ENCODE measurements around the gene CCDC138. TPM values are rescaled to one million over a fixed set of nuclear protein-coding genes. Genes with fewer than 3 reads are reported as not detected.

The CCDC138 gene
- total RNA-seq, 2 experiments from 2014 or later = 9.1 to 9.5 TPM

DNA sequence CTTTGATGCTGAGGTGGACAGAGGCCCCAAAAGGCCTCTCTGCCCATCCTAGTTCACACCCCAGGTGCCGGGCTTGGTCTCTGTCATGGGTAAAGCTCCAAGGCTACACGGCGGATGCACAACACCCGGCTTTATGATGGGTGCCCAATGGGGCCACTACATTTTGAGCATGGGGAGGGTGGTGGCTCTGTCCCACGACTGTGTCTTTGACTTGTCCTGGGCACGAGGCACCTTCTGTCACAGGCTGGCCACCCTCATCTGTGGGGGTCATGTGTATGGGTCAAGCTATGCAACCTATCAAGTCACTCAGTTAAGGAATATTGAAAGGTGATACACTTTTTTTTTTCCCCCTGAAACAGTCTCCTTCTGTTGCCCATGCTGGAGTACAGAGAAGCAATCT is 138.7 kb downstream of the CCDC138 start:
- peaks cover 4% of the 10 kb centered on the region for H3K4me1 Mint-ChIP-seq (ENCODE audit: low read depth)
- no peak for DNase-seq
- no peak overlapping the region for H3K27ac Mint-ChIP-seq
- ChIA-PET CTCF (no interaction called here), POLR2A (no interaction called here)
- intact Hi-C loops (cut with micrococcal nuclease) = no loop called here
- no peak overlapping the region for H3K4me3 Mint-ChIP-seq
- H3K9me3 Mint-ChIP-seq = no peaks in the 10 kb centered on the region
- no peaks in the 10 kb centered on the region for H3K27me3 Mint-ChIP-seq
- no peaks in the 10 kb centered on the region for H3K36me3 Mint-ChIP-seq

DNA sequence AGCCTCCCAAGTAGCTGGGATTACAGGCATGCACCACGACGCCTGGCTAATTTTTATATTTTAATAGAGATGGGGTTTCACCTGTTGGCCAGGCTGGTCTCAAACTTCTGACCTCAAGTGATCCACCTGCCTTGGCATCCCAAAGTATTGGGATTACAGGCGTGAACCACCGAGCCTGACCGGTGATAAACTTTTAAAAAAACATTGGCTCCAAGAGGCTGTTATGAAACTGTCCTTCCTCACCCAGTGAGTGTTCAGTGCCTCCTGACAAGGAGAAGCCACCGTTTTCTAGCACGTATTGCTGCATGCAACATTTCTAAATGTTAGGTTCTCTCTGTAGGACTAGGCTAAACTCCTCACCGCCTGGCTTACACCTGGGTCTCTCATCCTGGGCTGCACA is 139.2 kb downstream of the CCDC138 start:
- no peak for DNase-seq
- Mint-ChIP-seq H3K9me3 (no peaks in the 10 kb centered on the region), H3K4me3 (no peak overlapping the region), H3K27me3 (no peaks in the 10 kb centered on the region), H3K27ac (no peak overlapping the region), H3K36me3 (no peaks in the 10 kb centered on the region), H3K4me1 (ENCODE audit: low read depth) (peaks cover 4% of the 10 kb centered on the region)
- intact Hi-C loops (cut with micrococcal nuclease) = no loop called here
- POLR2A ChIA-PET = no interaction called here
- CTCF ChIA-PET = no interaction called here

Other genes with a start within 250 kb of the CCDC138 start
- gene RANBP2, start 67.3 kb upstream of the CCDC138 start, total RNA-seq = 10 to 100 TPM; 72.0 to 75.5 TPM
- under 1 TPM; 0.31 to 0.36 TPM for gene EDAR, start 202.4 kb downstream of the CCDC138 start, total RNA-seq